ENCODE results near the gene TRIM22.
"Not testable (repeated sequence)": the region's sequence is repeated elsewhere in the genome, so short reads cannot be mapped to it uniquely, and the experiment has no call there.

- not testable (repeated sequence) for TF ChIP-seq POLR2A, CTCF (IDR thresholded peaks at IDR 0.05)
These were observed 26.9 kb downstream of the TRIM22 start for GRCh38 chr11:5716518-5716917.

All from tibial nerve (tissue), 3 donors.